DOHH2 (cell line): Measurements from ENCODE around the gene C9orf43.

Experiments
- EZH2phosphoT487 ChIP-seq: fragments of 200-600 bp; sonication (generic); IDR thresholded peaks from 2 replicates; pipeline ENCODE4 v1.6.1; 2017; ENCODE audit warnings: borderline replicate concordance, mild to moderate bottlenecking, antibody characterized with exemption, low read length, moderate library complexity, mixed read lengths
- TF ChIP-seq, protein P1 (sequence below): fragments of 200-600 bp; sonication (generic); IDR thresholded peaks from one replicate; pipeline ENCODE4 v1.5.1; 2014; ENCODE audit warnings: antibody characterized with exemption, mild to moderate bottlenecking, low read depth, low read length; ENCODE audit not compliant: poor library complexity, severe bottlenecking

- TF ChIP-seq, protein P1, sequence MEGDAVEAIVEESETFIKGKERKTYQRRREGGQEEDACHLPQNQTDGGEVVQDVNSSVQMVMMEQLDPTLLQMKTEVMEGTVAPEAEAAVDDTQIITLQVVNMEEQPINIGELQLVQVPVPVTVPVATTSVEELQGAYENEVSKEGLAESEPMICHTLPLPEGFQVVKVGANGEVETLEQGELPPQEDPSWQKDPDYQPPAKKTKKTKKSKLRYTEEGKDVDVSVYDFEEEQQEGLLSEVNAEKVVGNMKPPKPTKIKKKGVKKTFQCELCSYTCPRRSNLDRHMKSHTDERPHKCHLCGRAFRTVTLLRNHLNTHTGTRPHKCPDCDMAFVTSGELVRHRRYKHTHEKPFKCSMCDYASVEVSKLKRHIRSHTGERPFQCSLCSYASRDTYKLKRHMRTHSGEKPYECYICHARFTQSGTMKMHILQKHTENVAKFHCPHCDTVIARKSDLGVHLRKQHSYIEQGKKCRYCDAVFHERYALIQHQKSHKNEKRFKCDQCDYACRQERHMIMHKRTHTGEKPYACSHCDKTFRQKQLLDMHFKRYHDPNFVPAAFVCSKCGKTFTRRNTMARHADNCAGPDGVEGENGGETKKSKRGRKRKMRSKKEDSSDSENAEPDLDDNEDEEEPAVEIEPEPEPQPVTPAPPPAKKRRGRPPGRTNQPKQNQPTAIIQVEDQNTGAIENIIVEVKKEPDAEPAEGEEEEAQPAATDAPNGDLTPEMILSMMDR: no peak
- no peak for TF ChIP-seq EZH2phosphoT487
These were observed 11.2 kb downstream of the C9orf43 start for GRCh38 chr9:113421726-113422125.
